NCI-H2227 treated with DMSO at 0.1 percent for 48 hours (cell line): ENCODE measurements around the gene ERRFI1.
"Not testable (repeated sequence)": the region's sequence is repeated elsewhere in the genome, so short reads cannot be mapped to it uniquely, and the experiment has no call there.

Experiments used
- DNase-seq: peaks from one replicate; lab custom pipeline; 2025; lab: John Stamatoyannopoulos, UW

Gene ERRFI1

DNA sequence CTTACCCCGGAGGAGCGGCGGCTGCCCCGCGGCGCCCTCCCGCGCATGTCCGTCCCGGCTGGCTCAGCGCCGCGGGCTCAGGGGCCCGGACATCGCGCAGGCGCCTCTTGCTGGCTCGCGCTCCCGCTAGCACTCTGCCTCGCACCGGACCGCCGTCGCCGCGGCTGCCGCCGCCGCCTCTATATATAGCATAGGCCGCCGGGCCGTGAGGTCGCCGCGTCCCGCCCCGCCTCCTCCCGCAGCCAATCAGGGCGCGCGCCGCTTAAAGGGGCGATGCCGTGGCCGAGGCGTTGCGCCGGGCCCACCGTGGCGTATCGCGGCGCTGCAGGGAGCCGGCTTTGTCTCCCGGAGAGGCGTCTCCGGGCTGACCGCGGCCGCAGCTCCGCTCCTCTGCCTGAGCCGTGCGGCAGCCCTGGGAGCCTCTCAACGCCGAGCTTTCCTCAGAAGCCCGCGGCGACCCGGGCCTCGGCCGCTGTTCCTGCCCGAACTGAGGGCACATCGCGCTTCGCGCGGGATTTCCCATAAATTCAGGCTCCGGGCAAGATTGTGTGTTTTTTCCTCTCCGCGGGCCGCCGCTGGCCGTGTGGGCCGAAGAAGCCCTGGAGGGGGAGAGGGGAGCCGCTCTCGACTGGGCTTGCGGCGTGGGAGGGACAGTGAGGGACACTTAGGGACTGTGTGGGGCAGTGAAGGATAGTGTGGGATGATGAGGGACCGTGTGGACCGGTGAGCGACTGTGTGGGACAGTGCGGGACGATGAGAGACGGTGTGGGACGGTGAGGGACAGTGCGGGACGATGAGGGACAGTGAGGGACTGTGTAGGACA, at the start of gene ERRFI1:
ERRFI1 (minus strand) TSS at position 157 of the 823 bp plus-strand sequence. CDS start 10,690 bp downstream, outside the sequence.
- peak; percentile 93 for DNase-seq

GRCh38 chr1:8075511-8076051, 49.5 kb upstream of the ERRFI1 start:
- no peak for DNase-seq

- no peak for DNase-seq
These were observed 47.2 kb upstream of the ERRFI1 start for GRCh38 chr1:8073112-8073855.

- no peak for DNase-seq
These were observed 44.3 kb upstream of the ERRFI1 start for GRCh38 chr1:8070381-8070811.

- DNase-seq = not testable (repeated sequence)
These were observed 43.7 kb upstream of the ERRFI1 start for GRCh38 chr1:8069614-8070320.

DNA sequence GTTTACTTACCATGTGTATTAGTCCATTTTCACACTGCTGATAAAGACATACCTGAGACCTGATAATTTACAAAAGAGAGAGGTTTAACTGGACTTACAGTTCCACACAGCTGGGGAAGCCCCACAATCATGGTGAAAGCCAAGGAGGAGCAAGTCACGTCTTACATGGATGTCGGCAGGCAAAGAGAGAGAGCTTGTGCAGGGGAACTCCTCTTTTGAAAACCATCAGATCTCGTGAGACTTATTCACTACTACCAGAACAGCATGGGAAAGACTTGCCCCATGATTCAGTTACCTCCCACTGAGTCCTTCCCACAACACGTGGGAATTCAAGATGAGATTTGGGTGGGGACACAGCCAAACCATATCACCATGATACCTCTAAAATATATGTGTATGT, 39.3 kb upstream of the ERRFI1 start:
- DNase-seq = no peak

GRCh38 chr1:8063298-8064036, 37.4 kb upstream of the ERRFI1 start:
- DNase-seq = no peak

GRCh38 chr1:8062861-8063260, 36.8 kb upstream of the ERRFI1 start:
- DNase-seq = no peak

DNA sequence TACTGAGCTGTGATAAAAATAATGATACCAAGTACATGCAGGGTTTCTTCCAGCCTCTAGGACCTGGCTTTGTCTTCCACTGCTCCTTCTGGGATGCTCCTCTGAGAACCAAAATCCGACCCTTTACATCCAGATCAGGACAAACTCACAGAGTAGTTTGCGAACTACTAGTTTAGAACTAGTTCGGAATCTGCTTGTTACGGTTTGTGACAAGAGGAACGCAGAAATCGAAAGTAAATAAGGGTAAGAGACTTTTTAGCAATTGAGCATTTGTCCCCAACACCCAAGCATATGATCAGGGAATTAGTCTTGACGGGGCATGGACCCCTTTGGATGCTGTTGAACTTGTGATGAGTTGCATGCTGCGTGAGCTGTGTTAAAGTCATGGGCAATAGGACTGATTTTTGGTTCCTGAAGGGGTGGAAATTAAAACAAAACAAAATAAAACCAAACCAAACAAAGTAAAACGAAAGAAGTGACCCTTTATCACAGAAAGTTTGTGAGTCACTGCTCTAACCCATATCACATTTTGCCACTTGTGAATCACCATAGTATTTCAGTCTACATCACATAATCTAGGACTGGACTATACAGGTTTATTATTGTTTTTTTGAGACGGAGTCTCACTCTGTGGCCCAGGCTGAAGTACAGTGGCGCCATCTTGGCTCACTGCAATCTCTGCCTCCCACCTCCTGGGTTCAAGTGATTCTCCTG, 35.7 kb upstream of the ERRFI1 start:
- DNase-seq = no peak

GRCh38 chr1:8061210-8061609, 35.1 kb upstream of the ERRFI1 start:
- DNase-seq = no peak

DNA sequence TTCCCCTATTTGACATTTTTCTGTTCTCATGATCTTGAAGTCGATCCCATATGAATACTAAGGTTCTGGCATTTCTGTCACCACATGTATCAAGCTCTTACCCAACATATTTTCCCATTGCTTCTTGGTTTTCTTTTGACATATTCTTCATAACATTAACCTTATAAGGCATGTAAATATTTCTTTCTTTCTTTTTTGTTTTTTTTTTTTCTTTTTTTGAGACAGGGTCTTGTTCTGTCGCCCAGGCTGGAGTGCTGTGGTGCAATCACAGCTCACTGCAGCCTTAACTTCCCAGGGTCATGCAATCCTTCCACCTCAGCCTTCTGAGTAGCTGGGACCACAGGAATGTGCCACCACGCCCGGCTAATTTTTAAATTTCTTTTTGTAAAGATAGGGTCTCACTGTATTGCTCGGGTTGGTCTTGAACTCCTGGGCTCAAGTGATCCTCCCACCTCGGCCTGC, 33.1 kb upstream of the ERRFI1 start:
- no peak for DNase-seq

DNA sequence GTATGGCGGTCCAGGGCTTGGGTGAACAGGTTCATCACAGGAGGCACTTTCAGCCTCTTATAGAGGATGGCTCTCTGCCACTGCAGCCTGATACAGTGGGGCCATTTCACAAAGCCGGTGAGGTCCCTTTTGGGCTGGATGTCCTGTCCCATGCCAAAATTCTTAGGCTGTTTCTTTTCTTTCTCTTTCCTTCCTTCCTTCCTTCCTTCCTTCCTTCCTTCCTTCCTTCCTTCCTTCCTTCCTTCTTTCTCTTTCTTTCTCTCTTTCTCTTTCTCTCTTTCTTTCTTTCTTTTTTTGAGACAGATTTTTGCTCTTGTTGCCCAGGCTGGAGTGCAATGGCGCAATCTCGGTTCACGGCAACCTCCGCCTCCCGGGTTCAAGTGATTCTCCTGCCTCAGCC, 31.7 kb upstream of the ERRFI1 start:
- not testable (repeated sequence) for DNase-seq

DNA sequence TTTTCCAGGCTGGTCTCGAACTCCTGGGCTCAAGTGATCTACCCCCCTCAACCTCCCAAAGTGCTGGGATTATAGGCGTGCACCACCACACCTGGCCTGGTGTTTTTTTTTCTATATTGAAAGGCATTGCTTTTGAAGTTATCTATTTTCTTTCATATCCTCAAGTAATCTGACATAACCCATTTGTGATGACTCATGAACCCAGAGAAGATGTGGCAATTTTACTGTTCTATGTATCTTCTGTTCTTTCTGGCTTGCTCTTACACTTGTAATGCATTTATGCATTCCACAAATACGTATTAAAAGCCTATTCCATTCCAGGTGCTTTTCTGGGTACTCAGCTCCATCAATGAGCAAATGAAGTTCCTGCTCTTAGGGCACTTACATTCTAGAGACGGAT, 29.9 kb upstream of the ERRFI1 start:
- no peak for DNase-seq

DNA sequence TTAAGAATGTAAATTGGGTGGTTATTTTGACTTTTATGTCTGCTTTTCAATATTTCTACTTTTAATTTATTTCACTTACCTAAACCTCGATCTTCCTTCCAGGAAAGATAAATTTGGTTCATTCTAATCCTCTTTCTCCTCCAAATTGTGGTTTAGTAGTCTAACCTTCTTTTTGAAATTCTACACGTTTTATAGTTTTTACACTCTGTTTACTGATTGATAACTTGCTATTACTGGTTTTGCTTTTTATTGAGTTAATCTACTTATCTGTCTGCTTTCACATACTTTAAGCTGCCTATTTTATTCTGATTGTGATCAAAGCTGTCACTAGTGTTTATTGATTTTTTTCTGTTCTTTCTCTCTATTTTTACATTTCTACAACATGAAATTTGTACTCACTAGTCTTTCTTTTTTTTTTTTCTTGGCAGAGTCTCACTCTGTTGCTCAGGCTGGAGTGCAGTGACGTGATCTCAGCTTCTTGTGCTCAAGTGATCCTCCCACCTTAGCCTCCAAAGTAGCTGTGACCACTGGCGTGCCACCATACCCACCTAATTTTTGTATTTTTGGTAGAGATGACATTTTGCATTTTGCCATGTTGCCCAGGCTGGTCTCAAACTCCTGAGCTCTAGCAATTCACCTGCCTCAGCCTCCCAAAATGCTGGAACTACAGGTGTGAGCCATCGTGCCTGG, 27.9 kb upstream of the ERRFI1 start:
- no peak for DNase-seq

GRCh38 chr1:8051650-8052049, 25.5 kb upstream of the ERRFI1 start:
- no peak for DNase-seq

DNA sequence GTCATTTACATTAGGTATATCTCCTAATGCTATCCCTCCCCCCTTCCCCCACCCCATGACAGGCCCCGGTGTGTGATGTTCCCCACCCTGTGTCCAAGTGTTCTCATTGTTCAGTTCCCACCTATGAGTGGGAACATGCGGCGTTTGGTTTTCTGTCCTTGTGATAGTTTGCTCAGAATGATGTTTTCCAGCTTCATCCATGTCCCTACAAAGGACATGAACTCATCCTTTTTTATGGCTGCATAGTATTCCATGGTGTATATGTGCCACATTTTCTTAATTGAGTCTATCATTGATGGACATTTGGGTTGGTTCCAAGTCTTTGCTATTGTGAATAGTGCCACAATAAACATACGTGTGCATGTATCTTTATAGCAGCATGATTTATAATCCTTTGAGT, 23.1 kb upstream of the ERRFI1 start:
- DNase-seq = not testable (repeated sequence)

DNA sequence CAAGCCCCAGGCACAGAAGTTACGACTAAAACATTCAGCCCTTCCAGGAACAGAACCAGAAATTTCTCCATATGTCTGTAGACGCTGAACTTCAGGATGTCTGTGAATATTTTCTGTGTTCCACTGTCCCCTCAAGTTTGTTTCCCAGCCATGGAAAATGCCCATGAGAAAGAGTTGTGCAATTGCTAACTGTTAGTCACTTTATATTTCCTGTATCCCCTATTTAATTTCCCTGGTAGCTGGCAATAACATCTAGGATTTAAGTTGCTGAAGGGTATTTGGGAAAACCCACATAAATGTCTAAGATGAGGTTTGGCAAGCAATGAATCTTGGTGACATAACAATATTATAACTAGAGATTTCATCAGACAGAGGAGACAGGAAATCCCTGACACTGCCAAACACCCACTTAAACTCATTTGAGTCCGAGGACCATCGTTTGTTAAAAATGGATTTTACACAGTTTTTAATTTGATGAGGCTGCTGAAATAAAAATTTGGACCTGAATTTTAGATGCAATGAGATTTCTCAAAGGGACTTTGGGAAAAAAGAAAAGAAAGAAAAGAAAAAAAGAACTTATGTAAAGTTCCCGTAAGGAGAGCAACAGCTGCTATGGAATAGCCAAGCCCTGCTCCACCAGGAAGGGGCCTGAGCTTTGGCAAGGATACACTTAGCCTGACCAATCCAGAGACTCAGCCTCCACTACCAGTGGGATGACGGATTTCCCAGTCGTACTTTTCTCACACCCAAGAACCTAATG, 21.8 kb upstream of the ERRFI1 start:
- no peak for DNase-seq

GRCh38 chr1:8047112-8047511, 21.0 kb upstream of the ERRFI1 start:
- DNase-seq = no peak

DNA sequence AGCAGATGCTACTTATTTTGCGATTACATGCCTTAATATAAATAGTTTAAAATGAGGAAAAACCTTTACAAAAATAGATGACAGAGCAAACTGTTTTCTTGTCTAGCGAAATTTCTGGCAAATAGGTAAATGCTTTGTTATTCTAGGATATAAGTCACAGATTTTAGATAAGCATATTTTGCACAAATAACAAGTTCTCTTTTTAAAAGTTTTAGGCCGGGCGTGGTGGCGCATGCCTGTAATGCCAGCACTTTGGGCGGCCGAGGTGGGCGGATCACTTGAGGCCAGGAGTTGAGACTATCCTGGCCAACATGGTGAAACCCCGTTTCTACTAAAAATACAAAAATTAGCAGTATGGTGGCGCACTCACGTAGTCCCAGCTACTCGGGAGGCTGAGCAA, 20.3 kb upstream of the ERRFI1 start:
- DNase-seq = no peak
